IPS DF 6.9 (cell line): ENCODE results near the gene UGCG.
"Not testable (repeated sequence)": the region's sequence is repeated elsewhere in the genome, so short reads cannot be mapped to it uniquely, and the experiment has no call there.

Source experiments
- DNase-seq: peaks from one replicate; pipeline ENCODE4 v3.0.0-alpha.2; 2013; ENCODE audit warnings: low read depth, low spot score
- H3K27ac ChIP-seq: one replicate; pipeline ENCODE4 v1.5.1; 2013; ENCODE audit warnings: low read length, control low read depth
- H3K27me3 ChIP-seq: 2 replicates; pipeline ENCODE4 v1.6.1; 2013; ENCODE audit warnings: mild to moderate bottlenecking, low read length; ENCODE audit not compliant: control insufficient read depth, insufficient read depth
- H3K36me3 ChIP-seq: 2 replicates; pipeline ENCODE4 v1.6.1; 2013; ENCODE audit warnings: low read length; ENCODE audit not compliant: control insufficient read depth, insufficient read depth
- H3K4me1 ChIP-seq: 2 replicates; pipeline ENCODE4 v1.6.1; 2013; ENCODE audit warnings: low read length; ENCODE audit not compliant: control insufficient read depth, insufficient read depth
- H3K4me3 ChIP-seq: 2 replicates; pipeline ENCODE4 v1.5.1; 2013; ENCODE audit warnings: mild to moderate bottlenecking, low read length
- H3K9me3 ChIP-seq: 2 replicates; pipeline ENCODE4 v1.6.1; 2013; ENCODE audit warnings: low read length, inconsistent platforms; ENCODE audit not compliant: control insufficient read depth, insufficient read depth
- WGBS: extraction: QIAGEN DNeasy Blood & Tissue Kit; methylation state at CpG from one replicate; pipeline ENCODE4 v1.1.7; 2013; ENCODE audit warnings: mixed read lengths, missing lambda C conversion rate; ENCODE audit not compliant: insufficient read length, insufficient coverage; 5-methylcytosine and 5-hydroxymethylcytosine counted together

UGCG gene

DNA sequence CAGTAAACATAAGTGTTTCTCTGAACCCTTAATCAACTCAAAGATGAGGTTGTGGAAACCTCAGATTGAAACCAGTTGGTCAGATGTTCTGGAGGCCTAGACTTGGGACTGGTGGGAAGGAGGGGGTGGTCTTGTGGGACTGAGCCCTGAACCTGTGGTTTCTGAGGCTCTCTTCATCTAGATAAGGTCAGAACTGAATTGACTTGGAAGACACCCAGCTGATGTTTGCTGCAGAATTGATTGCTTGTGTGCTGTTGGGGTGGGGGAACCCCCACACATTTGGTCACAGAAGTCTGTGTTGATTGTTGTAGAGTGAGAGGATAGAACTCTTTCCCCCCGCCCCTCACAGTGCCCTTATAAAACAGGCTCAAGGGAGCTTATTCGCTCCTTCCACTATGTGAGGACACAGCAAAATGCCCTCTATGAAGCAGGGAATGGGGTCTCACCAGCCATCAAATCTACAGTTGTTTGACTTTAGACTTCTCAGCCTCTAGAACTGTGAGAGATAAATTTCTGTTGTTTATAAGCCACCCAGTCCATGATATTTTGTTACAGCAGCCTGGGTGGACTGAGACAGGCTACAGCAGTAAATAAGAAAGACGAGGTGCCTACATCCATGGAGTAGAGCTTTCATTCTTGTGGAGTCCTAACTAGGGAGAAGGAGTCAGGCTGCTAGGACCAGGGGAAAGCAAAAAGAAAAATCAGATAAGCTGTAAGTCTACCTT, 25.7 kb upstream of the UGCG start:
- Histone ChIP-seq H3K27me3 (no peaks in the 10 kb centered on the region), H3K4me1 (no peaks in the 10 kb centered on the region), H3K27ac (no peak overlapping the region), H3K9me3 (no peaks in the 10 kb centered on the region), H3K36me3 (no peaks in the 10 kb centered on the region), H3K4me3 (no peak overlapping the region)
- DNase-seq: no peak
- no CpG with 5 or more reads among the region's 3 CpGs for WGBS

DNA sequence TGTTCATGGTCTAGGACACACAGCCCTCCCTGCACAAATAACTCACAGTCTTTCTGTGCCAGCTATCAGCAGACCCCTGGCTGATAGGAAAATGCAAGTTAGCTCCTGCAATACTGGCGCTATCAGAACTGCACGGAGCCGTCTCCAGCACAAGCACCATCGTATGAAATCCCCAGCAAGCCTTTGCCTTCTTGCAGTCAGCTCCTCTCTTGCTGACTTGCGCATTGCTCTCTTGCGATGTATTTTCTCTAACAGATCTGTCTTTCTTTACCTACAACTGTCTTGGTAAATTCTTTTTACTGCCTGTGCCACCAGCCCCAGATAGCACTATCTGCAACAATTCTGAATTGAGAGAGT, 25.1 kb upstream of the UGCG start:
- WGBS: no CpG with 5 or more reads among the region's 6 CpGs
- Histone ChIP-seq H3K9me3 (no peaks in the 10 kb centered on the region), H3K27me3 (no peaks in the 10 kb centered on the region), H3K4me1 (no peaks in the 10 kb centered on the region), H3K27ac (no peak overlapping the region), H3K4me3 (no peak overlapping the region), H3K36me3 (no peaks in the 10 kb centered on the region)
- DNase-seq: no peak

DNA sequence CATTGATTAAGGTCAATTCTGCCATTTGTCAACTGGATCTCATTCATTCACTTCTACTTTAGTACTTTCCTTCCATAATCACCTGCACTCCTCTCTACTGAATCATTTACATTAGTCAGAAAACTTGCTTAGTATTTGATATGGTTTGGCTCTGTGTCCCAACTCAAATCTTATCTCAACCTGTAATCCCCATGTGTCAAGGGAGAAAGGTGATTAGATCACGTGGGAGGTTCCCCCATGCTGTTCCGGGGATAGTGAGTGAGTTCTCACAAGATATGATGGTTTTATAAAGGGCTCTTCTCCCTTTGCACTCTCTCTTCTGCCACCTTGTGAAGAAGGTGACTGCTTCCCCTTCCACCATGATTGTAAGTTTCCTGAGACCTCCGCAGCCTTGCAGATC, 23.7 kb upstream of the UGCG start:
- no CpG with 5 or more reads among the region's 3 CpGs for WGBS
- H3K27me3 ChIP-seq: no peaks in the 10 kb centered on the region
- no peaks in the 10 kb centered on the region for H3K36me3 ChIP-seq
- DNase-seq: no peak
- no peak overlapping the region for H3K27ac ChIP-seq
- no peak overlapping the region for H3K4me3 ChIP-seq
- H3K9me3 ChIP-seq: no peaks in the 10 kb centered on the region
- no peaks in the 10 kb centered on the region for H3K4me1 ChIP-seq

DNA sequence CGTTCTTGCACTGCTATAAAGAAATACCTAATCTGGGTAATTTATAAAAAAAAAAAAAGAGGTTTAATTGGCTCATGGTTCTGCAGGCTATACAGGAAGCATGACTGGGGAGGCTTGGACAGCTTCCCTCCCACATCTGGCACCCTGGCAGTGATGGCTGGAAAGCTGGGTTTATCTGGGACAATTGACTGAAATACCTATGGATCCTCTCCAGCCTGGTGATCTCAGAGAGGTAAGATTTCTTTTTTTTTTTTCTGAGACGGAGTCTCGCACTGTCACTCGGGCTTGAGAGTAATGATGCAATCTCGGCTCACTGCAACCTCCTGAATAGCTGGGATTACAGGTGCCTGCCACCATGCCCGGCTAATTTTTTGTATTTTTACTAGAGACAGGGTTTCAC, 22.7 kb upstream of the UGCG start:
- H3K9me3 ChIP-seq: no peaks in the 10 kb centered on the region
- no peak overlapping the region for H3K4me3 ChIP-seq
- H3K27ac ChIP-seq: no peak overlapping the region
- no peaks in the 10 kb centered on the region for H3K27me3 ChIP-seq
- H3K4me1 ChIP-seq: no peaks in the 10 kb centered on the region
- no CpG with 5 or more reads among the region's 6 CpGs for WGBS
- no peaks in the 10 kb centered on the region for H3K36me3 ChIP-seq
- no peak for DNase-seq

DNA sequence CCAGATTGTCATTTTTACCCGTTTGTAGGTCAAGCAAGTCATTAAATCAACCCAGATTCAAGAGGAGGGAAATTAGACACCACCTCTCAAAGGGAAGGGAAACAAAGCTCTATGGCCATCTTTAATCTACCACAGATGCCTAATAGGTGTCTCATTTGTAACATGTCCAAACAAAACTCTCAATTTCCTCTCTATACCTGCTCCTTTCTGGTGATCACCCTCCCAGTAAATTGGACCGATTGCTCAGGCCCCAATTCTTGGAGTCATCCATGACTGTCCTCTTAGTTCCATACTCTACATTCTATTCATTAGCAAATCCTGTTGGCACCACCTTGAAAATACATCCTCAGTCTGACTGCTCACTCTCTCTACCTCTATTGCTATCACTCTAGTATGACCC, 22.1 kb upstream of the UGCG start:
- no peaks in the 10 kb centered on the region for H3K27me3 ChIP-seq
- no peak overlapping the region for H3K27ac ChIP-seq
- no peaks in the 10 kb centered on the region for H3K36me3 ChIP-seq
- no peak for DNase-seq
- H3K9me3 ChIP-seq: no peaks in the 10 kb centered on the region
- WGBS: no CpG with 5 or more reads among the region's 2 CpGs
- no peak overlapping the region for H3K4me3 ChIP-seq
- H3K4me1 ChIP-seq: no peaks in the 10 kb centered on the region

DNA sequence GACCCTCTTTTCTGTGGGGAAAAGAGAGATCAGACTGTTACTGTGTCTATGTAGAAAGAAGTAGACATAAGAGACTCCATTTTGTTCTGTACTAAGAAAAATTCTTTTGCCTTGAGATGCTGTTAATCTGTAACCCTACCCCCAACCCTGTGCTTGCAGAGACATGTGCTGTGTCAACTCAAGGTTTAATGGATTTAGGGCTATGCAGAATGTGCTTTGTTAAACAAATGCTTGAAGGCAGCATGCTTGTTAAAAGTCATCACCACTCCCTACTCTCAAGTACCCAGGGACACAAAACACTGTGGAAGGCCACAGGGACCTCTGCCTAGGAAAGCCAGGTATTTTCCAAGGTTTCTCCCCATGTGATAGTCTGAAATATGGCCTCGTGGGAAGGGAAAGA, 21.3 kb upstream of the UGCG start:
- not testable (repeated sequence) for H3K27ac ChIP-seq, H3K36me3 ChIP-seq, H3K9me3 ChIP-seq, DNase-seq, H3K4me3 ChIP-seq, H3K27me3 ChIP-seq, H3K4me1 ChIP-seq
- WGBS: no CpG with 5 or more reads among the region's 1 CpG

DNA sequence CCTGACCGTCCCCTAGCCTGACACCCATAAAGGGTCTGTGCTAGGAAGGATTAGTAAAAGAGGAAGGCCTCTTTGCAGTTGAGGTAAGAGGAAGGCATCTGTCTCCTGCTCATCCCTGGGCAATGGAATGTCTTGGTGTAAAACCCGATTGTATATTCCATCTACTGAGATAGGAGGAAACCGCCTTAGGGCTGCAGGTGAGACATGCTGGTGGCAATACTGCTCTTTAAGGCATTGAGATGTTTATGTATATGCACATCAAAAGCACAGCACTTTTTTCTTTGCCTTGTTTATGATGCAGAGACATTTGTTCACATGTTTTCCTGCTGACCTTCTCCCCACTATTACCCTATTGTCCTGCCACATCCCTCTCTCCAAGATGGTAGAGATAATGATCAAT, 20.9 kb upstream of the UGCG start:
- H3K4me3 ChIP-seq, H3K4me1 ChIP-seq, H3K27ac ChIP-seq, H3K36me3 ChIP-seq, DNase-seq, H3K9me3 ChIP-seq, H3K27me3 ChIP-seq: not testable (repeated sequence)
- whole genome bisulfite sequencing: no CpG with 5 or more reads among the region's 3 CpGs

DNA sequence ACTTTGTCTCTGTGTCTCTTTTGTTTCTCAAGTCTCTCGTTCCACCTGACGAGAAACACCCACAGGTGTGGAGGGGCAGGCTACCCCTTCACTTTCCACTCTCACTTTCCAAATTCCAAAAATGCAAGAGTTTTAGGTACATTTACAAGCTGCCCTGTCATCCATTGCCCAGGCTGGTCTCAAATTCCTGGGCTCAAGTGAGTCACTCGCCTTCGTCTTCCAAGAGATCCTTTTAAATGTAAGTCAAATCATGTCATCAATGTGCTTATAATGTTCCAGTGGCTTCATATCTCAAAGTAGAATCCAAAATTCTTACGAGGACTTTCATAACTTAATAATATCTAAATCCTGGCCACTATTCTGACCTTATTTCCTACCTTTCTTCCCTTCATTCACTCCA, 20.4 kb upstream of the UGCG start:
- no CpG with 5 or more reads among the region's 5 CpGs for WGBS
- Histone ChIP-seq H3K4me3 (no peak overlapping the region), H3K9me3 (no peaks in the 10 kb centered on the region), H3K4me1 (no peaks in the 10 kb centered on the region), H3K27ac (no peak overlapping the region), H3K27me3 (no peaks in the 10 kb centered on the region), H3K36me3 (no peaks in the 10 kb centered on the region)
- no peak for DNase-seq

DNA sequence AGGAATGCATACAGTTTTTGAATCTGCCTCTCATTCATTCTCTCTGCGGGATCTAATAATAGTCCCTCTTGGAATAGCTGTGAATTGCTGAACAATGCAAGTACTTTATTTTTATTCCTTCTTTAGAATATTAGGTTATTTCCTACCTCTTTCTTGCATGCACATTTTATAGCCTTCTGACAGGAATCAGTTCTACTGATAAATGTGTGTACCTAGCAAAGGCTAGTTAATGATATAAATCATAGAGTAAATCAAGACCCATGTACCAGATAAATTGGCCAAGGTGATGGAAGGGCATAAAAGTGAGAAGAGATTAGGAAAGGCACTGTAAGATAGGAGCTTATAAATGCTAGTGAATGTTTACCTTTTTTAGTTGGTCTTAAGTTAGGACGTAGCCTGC, 19.2 kb upstream of the UGCG start:
- WGBS: no CpG with 5 or more reads among the region's 2 CpGs
- Histone ChIP-seq H3K4me3 (no peak overlapping the region), H3K9me3 (no peaks in the 10 kb centered on the region), H3K4me1 (no peaks in the 10 kb centered on the region), H3K27me3 (no peaks in the 10 kb centered on the region), H3K36me3 (no peaks in the 10 kb centered on the region), H3K27ac (no peak overlapping the region)
- DNase-seq: no peak

DNA sequence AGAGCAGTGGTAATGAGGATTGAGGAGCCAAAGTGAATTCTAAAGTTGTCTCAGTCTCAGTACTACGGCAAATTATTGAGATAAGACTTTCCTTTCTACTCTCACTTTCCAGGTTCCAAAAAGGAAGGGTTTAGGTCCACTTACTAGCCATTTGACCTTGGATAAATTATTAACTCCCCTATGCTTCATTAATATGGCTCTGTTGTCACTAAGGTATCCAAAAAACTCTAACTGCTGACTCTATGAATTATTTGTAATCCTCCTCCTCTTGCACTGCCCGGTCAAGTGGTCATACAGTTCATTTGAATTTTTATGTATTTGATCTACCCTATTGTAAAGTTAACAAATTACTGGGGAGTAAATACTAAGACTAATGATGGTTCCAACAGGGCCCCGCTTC, 17.7 kb upstream of the UGCG start:
- no peaks in the 10 kb centered on the region for H3K36me3 ChIP-seq
- H3K9me3 ChIP-seq: no peaks in the 10 kb centered on the region
- no peaks in the 10 kb centered on the region for H3K27me3 ChIP-seq
- WGBS: no CpG with 5 or more reads among the region's 3 CpGs
- no peaks in the 10 kb centered on the region for H3K4me1 ChIP-seq
- H3K27ac ChIP-seq: no peak overlapping the region
- H3K4me3 ChIP-seq: no peak overlapping the region
- DNase-seq: no peak

DNA sequence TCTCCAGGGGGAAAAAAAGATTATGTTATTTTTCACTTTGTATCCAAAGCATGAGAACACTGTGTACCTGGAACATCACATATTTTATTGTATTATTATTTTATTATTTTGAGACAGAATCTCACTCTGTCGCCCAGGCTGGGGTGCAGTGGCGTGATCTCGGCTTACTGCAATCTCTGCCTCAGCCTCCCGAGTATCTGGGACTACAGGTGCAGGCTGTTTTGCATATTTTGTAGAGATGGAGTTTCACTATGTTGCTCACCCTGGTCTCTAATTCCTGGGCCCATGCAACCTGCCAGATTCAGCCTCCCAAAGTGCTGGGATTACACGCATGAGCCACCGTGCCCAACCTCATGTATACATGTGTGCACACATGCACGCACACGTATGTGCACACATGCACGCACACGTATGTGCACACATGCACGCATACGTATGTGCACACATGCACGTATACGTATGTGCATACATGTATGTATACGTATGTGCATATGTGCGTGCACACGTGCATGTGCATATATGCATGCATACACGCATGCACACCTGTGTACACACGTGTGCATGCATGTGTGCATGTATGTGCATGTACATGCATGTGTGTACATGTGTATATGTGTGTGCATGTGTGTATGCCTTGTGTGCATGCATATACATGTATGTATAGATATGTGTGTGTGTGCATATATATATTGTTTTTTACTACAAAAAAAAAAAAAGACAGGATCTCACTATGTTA, 9.5 kb upstream of the UGCG start:
- H3K27me3 ChIP-seq: no peaks in the 10 kb centered on the region
- H3K27ac ChIP-seq: no peak overlapping the region
- H3K36me3 ChIP-seq: no peaks in the 10 kb centered on the region
- DNase-seq: no peak
- H3K4me3 ChIP-seq: no peak overlapping the region
- no peaks in the 10 kb centered on the region for H3K9me3 ChIP-seq
- no peaks in the 10 kb centered on the region for H3K4me1 ChIP-seq
- no CpG with 5 or more reads among the region's 19 CpGs for WGBS
